Stimulated activated CD4-positive, alpha-beta T cell treated with anti-CD3 and anti-CD28 coated beads, Interleukin-2, amount 100 ng/mL, for 4 hours (primary cell): ENCODE measurements around the gene SPIB.

Experiments
- DNase-seq: peaks from one replicate; pipeline ENCODE4 v3.0.0-alpha.2; 2020; ENCODE audit warnings: low read depth

Gene SPIB

GRCh38 chr19:50419022-50419579 lies 363 bp downstream of the SPIB start:
- DNase-seq = no peak

- DNase-seq = no peak
Measured at GRCh38 chr19:50419580-50420035, 870 bp downstream of the SPIB start.

GRCh38 chr19:50420127-50420526 lies 1.4 kb downstream of the SPIB start:
- DNase-seq = no peak

DNA sequence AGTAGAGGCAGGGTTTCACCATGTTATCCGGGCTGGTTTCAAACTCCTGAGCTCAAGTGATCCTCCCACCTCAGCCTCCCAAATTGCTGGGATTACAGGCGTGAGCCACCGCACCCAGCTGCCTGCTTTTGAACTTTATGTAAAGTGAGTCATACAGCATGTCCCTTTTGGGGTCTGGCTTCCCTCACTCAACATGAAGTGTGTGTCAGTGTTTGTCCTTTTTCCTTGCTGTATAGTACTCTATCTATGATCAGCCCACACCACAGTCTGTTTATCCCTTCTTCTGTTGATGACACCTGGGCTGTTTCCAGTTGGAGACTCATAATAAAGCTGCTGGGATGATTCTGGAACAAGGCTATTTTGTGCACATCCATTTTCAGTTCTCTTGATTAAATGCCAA lies 2.1 kb downstream of the SPIB start:
- DNase-seq = no peak

DNA sequence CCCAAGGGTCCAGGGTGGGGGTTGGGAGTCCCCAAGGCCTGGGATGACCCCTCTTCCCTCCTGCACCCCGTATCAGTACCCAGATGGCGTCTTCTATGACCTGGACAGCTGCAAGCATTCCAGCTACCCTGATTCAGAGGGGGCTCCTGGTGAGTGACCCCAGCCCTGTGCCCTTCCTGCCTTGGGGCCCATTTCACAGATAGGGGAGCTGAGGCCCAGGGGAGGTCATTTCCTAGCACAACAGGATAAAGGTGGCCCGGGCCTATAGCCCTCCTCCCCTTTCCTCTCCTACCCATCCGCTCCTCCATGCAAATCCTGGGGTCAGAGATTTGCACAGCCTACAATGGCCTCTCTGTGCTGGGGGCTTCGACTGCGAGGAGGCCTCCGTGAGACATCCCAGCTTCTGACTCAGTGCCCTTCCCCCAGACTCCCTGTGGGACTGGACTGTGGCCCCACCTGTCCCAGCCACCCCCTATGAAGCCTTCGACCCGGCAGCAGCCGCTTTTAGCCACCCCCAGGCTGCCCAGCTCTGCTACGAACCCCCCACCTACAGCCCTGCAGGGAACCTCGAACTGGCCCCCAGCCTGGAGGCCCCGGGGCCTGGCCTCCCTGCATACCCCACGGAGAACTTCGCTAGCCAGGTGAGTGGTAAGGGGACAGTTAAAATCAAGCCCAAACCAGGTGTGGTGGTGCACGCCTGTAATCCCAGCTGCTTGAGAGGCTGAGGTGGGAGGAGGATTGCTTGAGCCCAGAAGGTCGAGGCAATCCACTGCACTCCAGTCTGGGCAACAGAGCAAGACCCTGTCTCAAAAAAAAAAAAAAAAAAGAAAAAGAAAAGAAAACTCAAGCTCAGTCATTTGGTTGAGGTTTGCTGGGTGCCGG lies 3.9 kb downstream of the SPIB start:
- no peak for DNase-seq

- no peak for DNase-seq
Measured at GRCh38 chr19:50423279-50424113, 4.8 kb downstream of the SPIB start.

DNA sequence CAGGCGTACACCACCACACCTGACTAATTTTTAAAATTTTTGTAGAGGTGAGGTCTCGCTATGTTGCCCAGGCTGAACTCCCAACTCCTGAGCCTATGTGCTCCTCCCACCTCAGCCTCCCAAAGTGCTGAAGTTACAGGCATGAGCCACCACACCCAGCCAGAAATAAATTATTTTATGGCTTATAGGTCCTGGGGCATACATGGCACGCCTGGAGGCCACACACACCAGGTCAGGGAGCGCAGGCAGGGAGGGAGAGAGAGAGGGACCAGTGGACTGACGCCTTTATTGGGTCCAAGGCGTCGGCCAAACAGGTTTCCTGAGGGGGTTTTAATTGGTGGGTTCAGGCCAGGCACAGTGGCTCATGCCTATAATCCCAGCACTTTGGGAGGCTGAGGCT lies 6.8 kb downstream of the SPIB start:
- DNase-seq = no peak

DNA sequence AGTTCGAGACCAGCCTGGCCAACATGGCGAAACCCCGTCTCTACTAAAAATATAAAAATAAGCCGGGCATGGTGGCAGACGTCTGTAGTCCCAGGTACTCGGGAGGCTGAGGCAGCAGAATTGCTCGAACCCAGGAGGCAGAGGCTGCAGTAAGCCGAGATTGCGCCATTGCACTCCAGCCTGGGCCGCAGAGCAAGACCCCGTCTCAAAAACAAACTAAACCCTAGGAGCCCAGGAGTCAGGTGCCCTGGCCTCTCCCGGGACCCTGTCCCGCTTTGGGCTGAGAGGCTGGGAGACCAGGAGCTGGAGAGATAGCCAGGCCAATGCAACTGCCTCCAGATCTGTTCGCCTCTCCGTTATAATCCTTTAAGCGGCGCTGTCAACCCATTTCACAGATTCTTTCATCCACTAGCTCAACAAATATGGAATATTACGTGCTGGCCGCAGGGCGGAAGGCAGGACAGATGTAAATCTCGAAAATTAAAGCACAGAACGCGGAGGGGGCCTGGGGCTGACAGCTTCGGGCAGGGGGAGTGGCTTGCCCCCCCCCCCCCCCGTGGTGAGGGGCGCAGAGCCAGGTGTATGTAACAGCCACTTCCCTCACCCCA lies 8.7 kb downstream of the SPIB start:
- DNase-seq = no peak

- no peak for DNase-seq
Measured at GRCh38 chr19:50427997-50428425, 9.3 kb downstream of the SPIB start.

GRCh38 chr19:50428772-50429463 lies 10.2 kb downstream of the SPIB start:
- DNase-seq = no peak

DNA sequence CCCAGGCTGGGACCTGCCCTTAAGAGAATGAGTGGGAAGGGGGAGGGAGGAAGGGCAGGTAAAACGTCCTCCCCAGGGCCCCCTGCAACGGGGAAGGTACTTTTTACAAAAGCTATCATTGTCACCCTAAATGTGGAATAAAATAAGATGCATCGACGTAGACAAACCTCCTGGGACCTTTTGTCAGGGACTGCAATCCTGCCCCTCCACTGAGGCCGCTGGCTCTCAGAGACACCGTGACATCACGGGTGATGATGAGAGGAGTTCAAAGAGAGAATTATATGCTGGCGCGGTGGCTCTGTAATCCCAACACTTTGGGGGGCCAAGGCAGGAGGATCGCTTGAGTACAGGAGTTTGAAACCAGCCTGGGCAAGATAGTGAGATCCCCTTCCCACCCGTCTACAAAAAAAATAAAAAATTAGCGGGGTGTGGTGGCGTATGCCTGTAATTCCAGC lies 12.2 kb downstream of the SPIB start:
- DNase-seq = no peak

GRCh38 chr19:50431343-50432220 lies 12.8 kb downstream of the SPIB start:
- peak; percentile 81 for DNase-seq

- DNase-seq = no peak
Measured at GRCh38 chr19:50432221-50433028, 13.7 kb downstream of the SPIB start, which contains the start of gene MYBPC2. TSS of gene MYBPC2 (plus strand) at chr19:50432892. CDS start at chr19:50432954, 62 bp downstream.

- DNase-seq = no peak
Measured at GRCh38 chr19:50433201-50434180, 14.8 kb downstream of the SPIB start.

DNA sequence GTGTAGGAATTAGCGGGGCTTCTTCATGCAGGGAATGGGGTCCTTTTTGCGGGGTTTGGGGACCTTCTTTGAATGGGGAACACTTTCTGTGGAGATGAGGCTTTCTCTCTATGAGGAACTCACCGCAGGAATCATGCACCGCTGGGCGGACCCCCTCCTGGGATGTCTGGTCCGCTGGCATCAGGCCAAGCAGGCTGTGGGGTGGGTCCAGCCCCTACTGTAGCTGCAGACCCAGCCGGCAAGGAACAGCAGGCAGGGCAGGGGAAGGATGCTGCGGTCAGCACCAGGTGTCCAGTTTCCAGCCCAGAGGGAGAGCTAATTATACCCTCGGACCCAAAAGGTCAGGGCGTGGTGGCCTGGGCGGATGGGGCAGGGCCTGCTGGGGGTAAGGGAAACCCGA lies 15.8 kb downstream of the SPIB start:
- no peak for DNase-seq

GRCh38 chr19:50435221-50435620 lies 16.5 kb downstream of the SPIB start:
- DNase-seq = no peak

DNA sequence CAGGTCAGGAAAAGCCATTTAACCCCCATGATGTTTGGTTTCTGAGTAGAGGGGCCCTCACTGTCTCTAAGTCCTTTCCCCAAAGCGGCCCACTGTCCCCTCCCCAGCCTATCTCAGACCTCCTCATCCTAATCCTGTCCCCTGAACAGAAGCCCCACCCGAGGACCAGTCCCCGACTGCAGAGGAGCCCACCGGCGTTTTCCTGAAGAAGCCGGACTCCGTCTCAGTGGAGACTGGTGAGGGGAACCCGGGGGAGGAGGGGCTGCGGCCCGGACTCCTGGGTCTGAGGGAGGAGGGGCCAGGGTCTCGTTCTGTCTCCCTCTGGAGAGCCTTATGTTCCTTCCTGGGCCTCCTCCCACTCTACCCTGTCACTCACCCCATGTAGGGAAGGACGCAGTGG lies 16.9 kb downstream of the SPIB start:
- no peak for DNase-seq

- DNase-seq = no peak
Measured at GRCh38 chr19:50437862-50438449, 19.2 kb downstream of the SPIB start.
